Sigmoid colon (tissue), 7 donors: ENCODE measurements around the gene OR51I2. TPM values are rescaled to one million over a fixed set of nuclear protein-coding genes. Genes with fewer than 3 reads are reported as not detected.

Experiments used
- DNase-seq: peaks from one replicate; pipeline ENCODE4 v3.0.0-alpha.2; 2019
- H3K27ac ChIP-seq, 4 donors: fragments of 200-600 bp; sonication (generic); one replicate each; pipeline ENCODE4 v1.5.1; 2016 to 2019; ENCODE audit warnings: mild to moderate bottlenecking in 1 of 4
- H3K27me3 ChIP-seq, 3 donors: fragments of 200-600 bp; sonication (generic); one replicate each; pipeline ENCODE4 v1.5.1; 2019; ENCODE audit warnings: mild to moderate bottlenecking in 1 of 3
- H3K36me3 ChIP-seq, 4 donors: fragments of 200-600 bp; sonication (generic); one replicate each; pipeline ENCODE4 v1.5.1; 2016 to 2019
- H3K4me1 ChIP-seq, 4 donors: fragments of 200-600 bp; sonication (generic); one replicate each; pipeline ENCODE4 v1.5.1; 2017 to 2019
- H3K4me3 ChIP-seq, 4 donors: fragments of 200-600 bp; sonication (generic); one replicate each; pipeline ENCODE4 v1.5.1; 2017 to 2019; ENCODE audit warnings: mild to moderate bottlenecking in 2 of 4, moderate library complexity in 1 of 4
- H3K9me3 ChIP-seq, 4 donors: fragments of 200-600 bp in 3 of 4; sonication (generic) in 3 of 4; one replicate each; pipeline versions ENCODE4 v1.5.1 to v1.6.1; 2013 to 2019
- CTCF ChIP-seq, 4 experiments: fragments of 450-650 bp in 3 of 4; fragments of 200-600 bp in 1 of 4; IDR thresholded peaks; one replicate each; pipeline ENCODE4 v1.5.1; 2016 to 2019; ENCODE audit warnings: antibody characterized with exemption in 4 of 4, mild to moderate bottlenecking in 3 of 4, moderate library complexity in 2 of 4
- EP300 ChIP-seq, 4 donors: sonication (generic); formaldehyde crosslinking; IDR thresholded peaks; one replicate each; pipeline ENCODE4 v1.6.1; 2017; ENCODE audit warnings: antibody characterized with exemption in 4 of 4
- POLR2A ChIP-seq, 2 donors: fragments of 450-650 bp; IDR thresholded peaks; one replicate each; pipeline ENCODE4 v1.6.1; 2016; ENCODE audit warnings: antibody characterized with exemption in 2 of 2, mild to moderate bottlenecking in 2 of 2, moderate library complexity in 2 of 2
- POLR2AphosphoS5 ChIP-seq, 4 donors: sonication (generic); formaldehyde crosslinking; IDR thresholded peaks; one replicate each; pipeline ENCODE4 v1.6.1; 2017; ENCODE audit warnings: antibody characterized with exemption in 4 of 4
- WGBS, 2 donors: extraction: QIAGEN DNeasy Blood & Tissue Kit; methylation state at CpG; one replicate each; pipeline ENCODE4 v1.1.7; 2013; 5-methylcytosine and 5-hydroxymethylcytosine counted together
- intact Hi-C: fragments of 100-400 bp; cut with DNase I; formaldehyde crosslinking; loops from one replicate; pipeline ENCODE4 v1.15.1; 2023
- polyA plus RNA-seq, 3 donors: library from polyadenylated mRNA; stranded (reverse); fragments of 200-250 nt; gene quantifications; one replicate each; pipeline ENCODE4 v1.2.3, GENCODE V29; 2013
- total RNA-seq, 4 donors: library from RNA; depleted of rRNA; stranded (reverse); fragments of >200 nt; gene quantifications; one replicate each; pipeline ENCODE4 v1.1.0, GENCODE V29; 2016
- donor health status: healthy with polysubstance abuse.
- donor health status: Bipolar disorder and iron deficiency.
- donor health status: healthy.

OR51I2 gene
- total and polyA plus RNA-seq, 7 donors = not detected

- no peaks in the 10 kb centered on the region for H3K4me1 ChIP-seq
- H3K36me3 ChIP-seq = no peaks in the 10 kb centered on the region
- H3K27ac ChIP-seq = no peak overlapping the region
- no peaks in the 10 kb centered on the region for H3K9me3 ChIP-seq
- DNase-seq = no peak
- H3K27me3 ChIP-seq = no peaks in the 10 kb centered on the region
- 40 to 77% methylated on average over 3 of the region's 3 CpGs for WGBS, 2 donors
- TF ChIP-seq EP300 (IDR thresholded peaks at IDR 0.05) = no peak
- no peak for TF ChIP-seq CTCF (IDR thresholded peaks at IDR 0.05)
- no peak for TF ChIP-seq POLR2A (IDR thresholded peaks at IDR 0.05)
- no peak for TF ChIP-seq POLR2AphosphoS5 (IDR thresholded peaks at IDR 0.05)
- no peak overlapping the region for H3K4me3 ChIP-seq
- intact Hi-C loops = no loop called here
Observed at GRCh38 chr11:5423131-5423530, 26.0 kb upstream of the OR51I2 start.

GRCh38 chr11:5441414-5441813, 7.7 kb upstream of the OR51I2 start, which contains the start of gene OR51I1:
TSS of gene OR51I1 (minus strand) at chr11:5441514. CDS start at chr11:5441514, 0 bp downstream.
- DNase-seq = no peak
- H3K4me3 ChIP-seq = no peak within 1 kb of the TSS
- no peaks in the 10 kb centered on the region for H3K4me1 ChIP-seq
- intact Hi-C loops = no loop called here
- H3K27ac ChIP-seq = no peak within 1 kb of the TSS
- no peaks in the 10 kb centered on the region for H3K36me3 ChIP-seq
- TF ChIP-seq POLR2AphosphoS5 (IDR thresholded peaks at IDR 0.05) = no peak
- TF ChIP-seq POLR2A (IDR thresholded peaks at IDR 0.05) = no peak
- no peak for TF ChIP-seq EP300 (IDR thresholded peaks at IDR 0.05)
- no peak for TF ChIP-seq CTCF (IDR thresholded peaks at IDR 0.05)
- no peaks in the 10 kb centered on the region for H3K9me3 ChIP-seq
- 34 to 43% methylated on average over 2 of the region's 2 CpGs for WGBS, 2 donors
- H3K27me3 ChIP-seq = no peaks in the 10 kb centered on the region

- Histone ChIP-seq H3K36me3 (no peaks in the 10 kb centered on the region), H3K4me1 (no peaks in the 10 kb centered on the region), H3K9me3 (no peaks in the 10 kb centered on the region), H3K27me3 (no peaks in the 10 kb centered on the region), H3K4me3 (no peak overlapping the region), H3K27ac (no peak overlapping the region)
- DNase-seq = no peak
- 42 to 72% methylated on average over 2 of the region's 2 CpGs for WGBS, 2 donors
- intact Hi-C loops = no loop called here
- no peak for TF ChIP-seq EP300 (IDR thresholded peaks at IDR 0.05)
- TF ChIP-seq CTCF (IDR thresholded peaks at IDR 0.05) = no peak
- TF ChIP-seq POLR2AphosphoS5 (IDR thresholded peaks at IDR 0.05) = no peak
- no peak for TF ChIP-seq POLR2A (IDR thresholded peaks at IDR 0.05)
Observed at GRCh38 chr11:5443835-5444393, 5.2 kb upstream of the OR51I2 start.

- H3K9me3 ChIP-seq = no peaks in the 10 kb centered on the region
- no peak overlapping the region for H3K4me3 ChIP-seq
- TF ChIP-seq CTCF (IDR thresholded peaks at IDR 0.05) = no peak
- no peak for TF ChIP-seq EP300 (IDR thresholded peaks at IDR 0.05)
- TF ChIP-seq POLR2A (IDR thresholded peaks at IDR 0.05) = no peak
- no peak for TF ChIP-seq POLR2AphosphoS5 (IDR thresholded peaks at IDR 0.05)
- H3K27me3 ChIP-seq = no peaks in the 10 kb centered on the region
- no peaks in the 10 kb centered on the region for H3K36me3 ChIP-seq
- intact Hi-C loops = no loop called here
- DNase-seq = no peak
- WGBS, 2 donors = 53 to 75% methylated on average over 4 of the region's 4 CpGs
- no peaks in the 10 kb centered on the region for H3K4me1 ChIP-seq
- H3K27ac ChIP-seq = no peak overlapping the region
Observed at GRCh38 chr11:5449432-5449831, 309 bp downstream of the OR51I2 start.
